ENCODE results near the gene DCUN1D3. TPM values are rescaled to one million over a fixed set of nuclear protein-coding genes. Genes with fewer than 3 reads are reported as not detected.

DCUN1D3 gene
- total and polyA plus RNA-seq, 3 donors from 2014 or later, result 15.2 to 19.5 (median 16.5) TPM

- peaks cover 33% of the 10 kb centered on the region for H3K4me1 ChIP-seq
- TF ChIP-seq POLR2A (IDR thresholded peaks at IDR 0.05) (no peak), CTCF (IDR thresholded peaks at IDR 0.05) (no peak)
- no peaks in the 10 kb centered on the region for H3K27me3 ChIP-seq
- intact Hi-C loops (cut with DNase I; ENCODE audit: low total_unique reads), result loop anchor here (10.0 kb wide), 1 partner anchor 45 kb away; no protein-coding TSS in a partner anchor
- no peaks in the 10 kb centered on the region for H3K36me3 ChIP-seq (ENCODE audit: low read depth, missing control alignments)
- peak overlapping the region; percentile 81 to 85 for H3K4me3 ChIP-seq
- no peaks in the 10 kb centered on the region for H3K9me3 ChIP-seq
- peak overlapping the region; percentile 92 to 95 for H3K27ac ChIP-seq
- peak; percentile 40 for DNase-seq
- WGBS, 2 donors, result 0 to 1% methylated on average over 21 to 23 of the region's 23 CpGs
These were observed 470 bp downstream of the DCUN1D3 start for GRCh38 chr16:20899477-20900298.

GRCh38 chr16:20899071-20899470 is 1.1 kb downstream of the DCUN1D3 start:
- intact Hi-C loops (cut with DNase I; ENCODE audit: low total_unique reads), result no loop called here
- Histone ChIP-seq H3K4me1 (peaks cover 33% of the 10 kb centered on the region), H3K27me3 (no peaks in the 10 kb centered on the region), H3K36me3 (ENCODE audit: low read depth, missing control alignments) (no peaks in the 10 kb centered on the region), H3K9me3 (no peaks in the 10 kb centered on the region), H3K27ac (peak overlapping the region in 1 of 2 donors; percentile 95), H3K4me3 (peak overlapping the region; percentile 81 to 85)
- no peak for DNase-seq
- TF ChIP-seq POLR2A (IDR thresholded peaks at IDR 0.05) (no peak), CTCF (IDR thresholded peaks at IDR 0.05) (no peak)
- 9 to 13% methylated on average over 5 of the region's 5 CpGs for WGBS, 2 donors

- 64 to 68% methylated on average over 3 of the region's 3 CpGs for WGBS, 2 donors
- H3K27ac ChIP-seq, result no peak overlapping the region
- no peak overlapping the region for H3K4me3 ChIP-seq
- no peaks in the 10 kb centered on the region for H3K27me3 ChIP-seq
- TF ChIP-seq POLR2A (IDR thresholded peaks at IDR 0.05) (no peak), CTCF (IDR thresholded peaks at IDR 0.05) (no peak)
- no peak for DNase-seq
- intact Hi-C loops (cut with DNase I; ENCODE audit: low total_unique reads), result no loop called here
- H3K9me3 ChIP-seq, result no peaks in the 10 kb centered on the region
- H3K36me3 ChIP-seq (ENCODE audit: low read depth, missing control alignments), result no peaks in the 10 kb centered on the region
- H3K4me1 ChIP-seq, result peaks cover 26% of the 10 kb centered on the region
These were observed 2.2 kb downstream of the DCUN1D3 start for GRCh38 chr16:20897922-20898321.

- WGBS, 2 donors, result 70 to 76% methylated on average over 4 of the region's 4 CpGs
- TF ChIP-seq POLR2A (IDR thresholded peaks at IDR 0.05), result no peak
- no peak for TF ChIP-seq CTCF (IDR thresholded peaks at IDR 0.05)
- intact Hi-C loops (cut with DNase I; ENCODE audit: low total_unique reads), result no loop called here
- no peak for DNase-seq
- Histone ChIP-seq H3K27ac (no peak overlapping the region), H3K27me3 (no peaks in the 10 kb centered on the region), H3K9me3 (no peaks in the 10 kb centered on the region), H3K4me1 (peaks cover 26% of the 10 kb centered on the region), H3K4me3 (no peak overlapping the region), H3K36me3 (ENCODE audit: low read depth, missing control alignments) (no peaks in the 10 kb centered on the region)
These were observed 2.8 kb downstream of the DCUN1D3 start for GRCh38 chr16:20897253-20897897.

Measured in testis (tissue), 3 donors.